ENCODE data around the gene TPM4. TPM values are rescaled to one million over a fixed set of nuclear protein-coding genes. Genes with fewer than 3 reads are reported as not detected.

Gene TPM4
- total and polyA plus RNA-seq, 2 of the 8 experiments (the other 6 are each of a cell fraction or from before 2014, with no cell fraction given): 160 to 359 TPM

DNA sequence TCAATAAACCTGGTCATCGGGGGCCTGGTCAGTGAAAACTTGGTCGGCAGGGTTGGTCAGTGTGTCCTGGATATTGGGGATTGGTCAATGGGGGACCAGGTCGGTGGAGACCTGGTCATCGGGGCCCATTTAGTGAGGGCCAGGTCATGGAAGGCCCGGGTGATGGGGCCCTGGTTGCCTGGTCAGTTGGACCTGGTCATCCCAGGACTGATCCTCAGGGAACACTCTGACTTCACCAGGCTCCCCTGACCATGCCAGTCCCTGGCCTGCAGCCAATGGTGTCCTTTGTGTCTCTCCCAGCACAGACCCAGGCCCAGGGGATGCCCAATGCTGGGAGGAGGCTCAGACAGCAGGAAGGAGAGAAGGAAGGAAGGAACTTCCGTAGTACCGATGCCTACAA lies 42.1 kb upstream of the TPM4 start:
- Histone ChIP-seq H3K4ac (replicated peaks; ENCODE audit: insufficient read length, low read depth, low read length) (no peak overlapping the region), H2AFZ (ENCODE audit: low read length) (no peak overlapping the region), H2BK120ac (replicated peaks; ENCODE audit: low read depth, low read length) (no peak overlapping the region), H3K79me1 (ENCODE audit: low read depth, low read length) (no peaks in the 10 kb centered on the region), H3K36me3 (ENCODE audit: control insufficient read depth in 2 of 4, insufficient read depth in 4 of 4, low read length in 3 of 4) (no peaks in the 10 kb centered on the region), H3K9me3 (ENCODE audit: insufficient read depth in 2 of 2, low read depth in 1 of 2, low read length in 1 of 2) (peaks cover 70 to 93% of the 10 kb centered on the region in 2 experiments), H3K9ac (replicated peaks in 1 of 4; ENCODE audit: extremely low read depth in 1 of 4, low read depth in 3 of 4, low read length in 3 of 4) (no peak overlapping the region), H3K27ac (ENCODE audit: low read depth, low read length) (no peak overlapping the region), H3K56ac (replicated peaks; ENCODE audit: insufficient read length, low read depth, low read length) (no peak overlapping the region), H2AK5ac (ENCODE audit: low read depth, low read length) (no peak overlapping the region), H2BK15ac (ENCODE audit: low read length) (no peak overlapping the region), H3K4me1 (replicated peaks in 1 of 4; ENCODE audit: control insufficient read depth in 3 of 4, insufficient read depth in 4 of 4, low read length in 3 of 4) (no peaks in the 10 kb centered on the region), H2BK20ac (ENCODE audit: low read length) (no peak overlapping the region), H4K8ac (ENCODE audit: extremely low read depth, insufficient read depth, low read length) (no peak overlapping the region), H3K4me3 (ENCODE audit: extremely low read depth in 1 of 4, insufficient read depth in 2 of 4, low read depth in 3 of 4, low read length in 4 of 4) (no peak overlapping the region), H3K14ac (ENCODE audit: insufficient read length) (no peak overlapping the region), H4K20me1 (replicated peaks in 1 of 2; ENCODE audit: control insufficient read depth in 1 of 2, insufficient read depth in 2 of 2, low read length in 2 of 2) (no peaks in the 10 kb centered on the region), H3K4me2 (ENCODE audit: insufficient read depth in 1 of 2, low read depth in 2 of 2, low read length in 2 of 2) (no peak overlapping the region), H4K91ac (replicated peaks; ENCODE audit: insufficient read length, low read length) (no peak overlapping the region), H3K27me3 (replicated peaks in 1 of 4; ENCODE audit: control insufficient read depth in 3 of 4, extremely low read depth in 1 of 4, insufficient read depth in 3 of 4, low read length in 3 of 4) (no peaks in the 10 kb centered on the region), H2BK5ac (ENCODE audit: low read depth, low read length) (no peak overlapping the region), H3K23me2 (ENCODE audit: low read depth, low read length) (no peaks in the 10 kb centered on the region), H4K5ac (ENCODE audit: insufficient read length, low read depth, low read length) (no peak overlapping the region), H3K79me2 (ENCODE audit: control insufficient read depth in 1 of 2, insufficient read depth in 2 of 2, low read length in 2 of 2) (no peaks in the 10 kb centered on the region), H3K23ac (ENCODE audit: insufficient read length) (no peak overlapping the region), H2BK12ac (ENCODE audit: low read depth, low read length) (no peak overlapping the region), H3K18ac (ENCODE audit: extremely low read depth, low read length) (no peak overlapping the region)
- TF ChIP-seq SRF (IDR thresholded peaks at IDR 0.05; ENCODE audit: low read depth, low read length) (no peak), CHD1 (IDR thresholded peaks at IDR 0.05; ENCODE audit: low read depth, low read length) (no peak), TBP (IDR thresholded peaks at IDR 0.05; ENCODE audit: low read depth, low read length) (no peak), KDM4A (IDR thresholded peaks at IDR 0.05; ENCODE audit: low read depth, low read length, severe bottlenecking) (no peak), POU5F1 (IDR thresholded peaks at IDR 0.05; ENCODE audit: low read depth, low read length) (no peak), ZNF274 (IDR thresholded peaks at IDR 0.05; ENCODE audit: borderline replicate concordance, extremely low read depth, low read length) (no peak), MAX (IDR thresholded peaks at IDR 0.05) (no peak), GABPA (IDR thresholded peaks at IDR 0.05; ENCODE audit: borderline replicate concordance, insufficient read depth, low read length) (no peak), SP1 (IDR thresholded peaks at IDR 0.05; ENCODE audit: low read depth, low read length) (no peak), TAF7 (optimal IDR thresholded peaks at IDR 0.05; ENCODE audit: borderline replicate concordance, low read depth, low read length) (no peak), CEBPB (IDR thresholded peaks at IDR 0.05; ENCODE audit: low read depth, low read length) (no peak)
- 84% methylated on average over 6 of the region's 7 CpGs; no CpG with 5 or more reads in 1 of the 2 experiments for WGBS, 2 experiments (ENCODE audit: extremely low coverage in 1 of 2, insufficient coverage in 1 of 2, insufficient read length in 1 of 2, insufficient replicate concordance in 2 of 2, low coverage in 1 of 2, low lambda C conversion rate in 2 of 2, missing lambda C conversion rate in 1 of 2)
- ChIA-PET CTCF (ENCODE audit: partially characterized antibody) (interaction anchor here (0.6 to 0.8 kb wide), 2 partner anchors 370 to 1465 kb away, joined by 3 read pairs; no protein-coding TSS in a partner anchor), POLR2A (ENCODE audit: partially characterized antibody) (no interaction called here)
- no peak for DNase-seq (ENCODE audit: low read depth in 1 of 2, low spot score in 2 of 2)
- no peak for FAIRE-seq
